Activated CD4-positive, alpha-beta T cell treated with anti-CD3 and anti-CD28 coated beads, Interleukin-2, amount 50 U/mL, for 16 hours (primary cell): Measurements from ENCODE around the gene PPFIA4.
A peak's percentile ranks its signal among the peaks of the same experiment; 100 is the strongest.

Experiments
- DNase-seq: peaks from one replicate; pipeline ENCODE4 v3.0.0-alpha.2; 2020

PPFIA4 gene

DNA sequence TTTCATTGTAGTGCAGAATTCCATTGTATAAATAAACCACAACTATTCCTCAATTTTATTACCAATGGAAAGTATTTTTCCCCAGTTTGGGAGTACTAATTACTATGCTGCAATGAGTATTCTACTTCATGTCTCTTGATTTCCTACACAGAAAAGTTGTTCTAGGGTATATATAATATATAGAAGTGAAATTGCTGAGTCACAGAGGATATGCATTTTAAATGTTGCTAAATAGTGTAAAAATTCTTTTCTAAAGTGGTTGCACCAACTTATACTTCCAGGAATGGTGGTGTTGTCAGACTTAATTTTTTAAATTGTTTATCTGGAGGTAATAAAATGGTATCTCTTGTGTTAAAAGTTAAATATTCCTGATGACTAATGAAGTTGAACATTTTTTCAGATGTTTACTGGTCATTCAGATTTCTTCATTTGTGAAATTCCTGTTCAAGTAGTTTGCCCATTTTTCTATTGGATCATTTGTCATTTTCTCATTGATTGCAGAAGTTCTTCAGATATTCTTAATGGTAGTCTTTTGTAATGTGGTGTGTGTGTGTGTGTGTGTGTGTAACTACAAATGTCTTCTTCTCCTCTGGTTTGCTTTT lies 78.6 kb downstream of the PPFIA4 start:
- no peak for DNase-seq

DNA sequence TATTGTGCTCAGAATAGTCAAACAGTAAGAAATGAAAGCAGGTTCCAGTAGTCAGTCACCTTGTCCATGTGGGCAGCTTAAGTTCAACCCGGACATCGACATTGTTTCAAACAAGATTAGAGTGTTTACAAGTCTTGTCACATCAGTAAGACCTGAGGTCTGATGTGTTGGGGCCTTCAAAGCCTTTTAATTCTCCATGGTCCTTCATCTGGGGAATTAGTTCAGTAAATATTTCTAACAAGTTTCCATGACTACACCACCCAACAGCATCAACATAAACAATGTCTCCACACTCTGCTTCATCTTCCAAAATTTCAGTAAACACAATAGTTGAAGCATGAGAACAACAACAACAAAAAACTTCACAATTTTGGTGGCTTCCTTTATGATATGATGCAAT lies 86.2 kb downstream of the PPFIA4 start:
- no peak for DNase-seq

DNA sequence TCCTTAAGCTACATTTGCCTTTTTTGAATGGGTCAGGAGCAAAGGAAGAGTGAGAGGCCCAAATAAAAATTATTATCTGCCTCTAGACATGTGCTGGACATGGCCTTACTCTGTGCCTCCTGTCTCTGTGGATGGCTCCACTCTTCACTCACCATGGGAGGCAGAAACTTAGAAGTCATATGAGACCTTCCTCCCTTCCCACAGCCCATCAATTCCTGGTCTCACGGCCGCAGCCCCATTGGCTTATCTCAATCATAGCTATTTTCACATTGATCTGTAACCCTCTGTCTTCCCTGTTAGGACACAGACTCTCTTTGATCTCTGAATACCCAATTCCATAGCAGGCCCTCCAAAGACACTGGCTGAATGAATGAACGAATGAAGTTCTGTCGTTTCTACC lies 87.0 kb downstream of the PPFIA4 start:
- DNase-seq, result no peak

DNA sequence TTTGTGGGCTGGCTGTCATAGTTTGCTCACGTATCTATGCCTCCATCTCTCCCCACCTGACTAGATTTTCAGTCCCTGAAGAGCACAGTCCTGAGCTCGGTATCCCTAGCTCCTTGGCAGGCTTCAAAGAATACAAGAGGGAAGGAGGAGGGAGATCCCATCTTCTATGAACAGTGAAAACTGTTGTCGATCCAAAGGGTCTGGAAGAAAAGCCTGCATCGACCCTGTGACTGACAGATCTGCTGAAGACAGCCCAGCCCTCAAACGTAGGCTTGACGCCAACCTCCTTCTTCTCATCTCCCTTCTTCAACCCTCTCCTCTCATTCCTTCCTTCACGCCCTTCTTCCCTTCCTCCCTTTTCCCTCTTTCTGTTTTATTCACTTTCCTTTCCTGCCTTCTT lies 87.9 kb downstream of the PPFIA4 start:
- no peak for DNase-seq

DNA sequence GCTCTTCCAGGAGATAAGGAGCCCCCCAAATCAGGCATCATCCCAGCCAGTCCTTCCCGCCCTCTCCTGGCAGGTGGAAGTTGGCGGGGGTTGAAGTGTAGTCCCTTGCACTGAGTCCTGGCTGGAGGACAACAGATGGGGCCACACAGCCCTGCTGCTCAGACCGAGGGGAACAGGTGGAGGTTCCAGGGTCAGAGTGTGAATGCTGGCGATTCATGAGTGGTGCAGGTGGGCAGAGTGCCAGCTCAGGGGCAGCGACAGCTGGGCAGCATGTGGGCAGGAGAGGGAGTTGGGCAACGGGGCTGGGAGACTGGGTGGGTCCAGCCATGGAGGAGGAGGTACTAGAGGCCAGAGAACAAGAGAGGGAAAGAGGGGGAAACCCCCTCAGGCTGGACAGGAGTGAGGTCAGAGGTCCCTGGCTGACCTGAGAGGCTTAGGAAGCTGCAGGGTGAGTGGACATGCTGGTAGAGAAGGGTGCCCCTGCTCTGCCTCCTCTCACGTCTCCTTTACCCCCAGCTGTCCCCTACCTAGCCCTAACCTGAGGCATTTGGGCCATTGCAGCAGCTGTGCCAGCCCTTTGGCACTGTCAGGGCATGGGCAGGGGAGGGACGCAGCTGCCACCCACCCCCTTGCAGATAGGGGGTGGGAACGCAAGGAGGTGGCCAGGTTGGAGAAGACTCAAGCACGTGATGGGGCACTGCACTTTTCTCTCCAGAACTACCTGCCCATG lies 90.0 kb downstream of the PPFIA4 start:
- DNase-seq, result no peak

DNA sequence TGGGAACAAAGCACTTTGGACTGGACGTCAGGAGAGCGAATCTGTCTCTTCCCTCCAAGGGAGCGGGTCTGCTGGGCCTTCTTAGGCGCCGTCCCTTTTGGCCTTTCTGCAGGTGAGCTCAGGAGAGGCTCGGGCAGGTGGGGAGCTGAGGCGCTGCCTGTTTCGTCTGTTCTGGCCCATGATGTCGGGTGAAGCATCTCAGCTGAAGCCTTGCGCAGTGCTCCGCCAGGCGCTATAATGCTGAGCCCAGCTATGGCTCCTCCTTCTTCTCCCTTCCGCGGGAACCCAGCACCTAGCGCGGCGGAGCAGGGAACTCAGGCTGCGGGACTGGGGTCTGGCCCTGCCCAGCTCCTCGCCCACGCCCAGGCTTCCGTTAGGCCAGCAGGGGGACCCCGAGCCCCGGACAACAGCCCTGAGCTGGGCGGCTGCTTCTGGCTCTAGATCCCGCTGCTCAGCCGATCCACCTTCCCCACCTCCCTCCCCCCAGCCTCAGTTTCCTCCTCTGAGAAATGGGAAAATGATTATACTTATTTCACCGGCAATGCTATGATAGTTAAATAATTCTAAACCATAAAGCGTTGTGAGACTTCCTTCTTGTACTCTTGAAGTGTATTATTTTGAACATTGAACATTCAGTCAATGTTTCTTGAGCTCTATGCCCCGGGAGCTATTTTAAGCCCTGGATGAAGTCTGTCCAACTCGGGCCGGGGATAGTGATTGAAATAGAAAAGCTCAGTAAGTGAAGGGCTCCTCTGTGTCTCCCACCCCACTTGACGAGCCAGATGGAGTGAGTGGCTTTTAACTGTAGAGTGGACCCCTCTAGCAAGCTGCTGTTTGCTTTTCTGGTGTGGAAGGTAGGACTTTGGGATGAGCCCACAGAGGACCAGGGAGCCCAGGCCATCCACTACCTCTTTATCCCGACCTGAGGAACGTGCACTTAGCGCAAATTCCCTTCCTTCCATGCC lies 91.6 kb downstream of the PPFIA4 start:
- peak; percentile 25 for DNase-seq

DNA sequence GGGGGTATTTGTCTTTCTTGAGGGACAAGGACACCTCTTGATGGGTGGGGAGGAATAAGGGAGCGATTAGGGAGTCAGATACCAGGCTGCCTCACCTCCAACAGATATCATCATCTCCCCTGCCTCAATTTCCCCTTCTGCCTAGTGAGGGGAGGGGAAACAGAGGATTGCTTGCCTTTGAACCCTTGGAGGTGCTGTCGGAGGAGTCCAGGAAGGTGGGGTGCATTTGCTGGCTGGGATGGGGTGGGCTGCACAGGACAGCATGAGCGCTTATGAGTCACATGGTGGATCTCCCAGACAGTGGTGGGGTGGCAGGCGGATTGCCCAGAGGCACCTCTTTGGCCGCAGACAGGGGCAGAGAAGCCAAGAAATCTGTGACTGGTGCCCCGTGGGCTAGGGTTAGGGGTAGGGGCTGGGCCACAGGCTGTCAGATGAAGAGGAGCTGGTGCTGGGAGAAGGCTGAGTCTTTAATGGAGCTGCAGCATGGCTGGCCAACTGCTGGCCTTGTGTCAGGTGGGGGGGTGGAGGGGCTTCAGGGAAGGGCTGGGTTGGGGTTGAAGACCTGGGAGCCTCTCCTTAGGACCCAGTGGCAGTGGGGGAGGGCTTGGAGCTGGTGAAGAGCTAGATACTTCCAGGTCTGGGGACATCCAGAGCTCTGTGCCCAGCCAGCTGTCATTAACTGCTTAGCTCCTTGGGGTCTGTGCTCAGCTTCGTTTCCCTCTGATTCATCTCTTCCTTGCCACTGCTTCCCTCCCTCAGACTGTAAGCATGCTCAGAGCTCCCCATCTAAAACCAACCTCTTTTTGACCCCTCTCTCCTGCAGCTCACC lies 94.2 kb downstream of the PPFIA4 start:
- no peak for DNase-seq

DNA sequence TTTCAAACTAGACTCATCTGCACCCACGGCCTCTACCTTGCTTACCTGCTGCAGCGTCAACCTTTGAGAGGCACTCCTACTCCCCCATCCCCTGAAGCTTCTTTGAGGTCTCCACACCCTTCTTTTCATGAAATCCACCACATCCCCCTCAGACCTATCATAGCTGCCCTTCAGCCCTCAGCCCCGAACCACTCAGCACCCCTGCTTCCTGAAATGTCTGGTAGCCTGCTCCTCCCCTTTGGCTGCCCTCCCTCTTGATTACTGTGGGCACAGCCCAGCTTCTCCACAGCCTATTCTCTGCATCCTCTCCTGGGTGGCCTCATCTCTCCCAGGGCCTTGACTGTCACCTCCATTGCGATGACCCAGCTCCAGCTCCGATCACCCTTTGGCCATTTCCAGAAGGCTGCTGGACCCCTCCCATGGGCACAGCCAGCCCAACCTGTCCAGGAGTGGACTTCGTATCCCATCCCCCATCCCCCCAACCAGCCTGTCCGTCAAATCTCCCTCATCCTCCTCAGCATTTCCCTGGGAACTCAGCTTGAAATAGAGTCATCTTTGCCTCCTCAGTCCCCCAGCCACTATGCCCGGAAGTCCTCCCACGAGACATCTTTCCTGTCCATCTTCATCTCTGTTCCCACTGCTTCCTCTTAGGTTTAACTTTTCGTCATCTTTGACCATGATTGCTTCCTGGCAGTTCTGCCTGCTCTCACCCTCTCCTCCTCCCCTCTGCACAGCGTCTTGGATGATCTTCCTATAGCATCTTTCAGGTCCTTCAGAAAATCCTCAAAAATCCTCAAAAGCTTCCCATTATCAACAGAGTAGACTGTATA lies 95.1 kb downstream of the PPFIA4 start:
- no peak for DNase-seq

DNA sequence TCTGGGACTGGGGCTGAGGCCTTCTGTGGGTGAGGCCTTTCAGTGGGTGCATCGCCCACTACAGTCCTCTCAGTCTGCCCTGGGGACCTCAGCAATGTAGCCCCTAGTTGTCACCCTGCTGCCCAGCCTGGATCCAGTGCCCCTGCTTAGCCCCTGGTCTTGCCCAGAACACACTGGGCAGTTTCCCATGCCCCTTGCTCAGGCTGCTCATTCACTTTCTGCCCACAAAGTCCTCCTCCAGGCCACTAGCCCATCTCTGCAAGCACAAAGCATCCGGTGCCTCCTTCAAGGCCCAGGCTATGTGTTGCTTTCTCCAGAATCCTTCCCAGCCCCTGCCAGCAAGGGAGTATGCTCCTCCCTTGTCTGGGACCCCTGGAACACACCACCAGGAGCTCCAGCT lies 95.9 kb downstream of the PPFIA4 start:
- no peak for DNase-seq

DNA sequence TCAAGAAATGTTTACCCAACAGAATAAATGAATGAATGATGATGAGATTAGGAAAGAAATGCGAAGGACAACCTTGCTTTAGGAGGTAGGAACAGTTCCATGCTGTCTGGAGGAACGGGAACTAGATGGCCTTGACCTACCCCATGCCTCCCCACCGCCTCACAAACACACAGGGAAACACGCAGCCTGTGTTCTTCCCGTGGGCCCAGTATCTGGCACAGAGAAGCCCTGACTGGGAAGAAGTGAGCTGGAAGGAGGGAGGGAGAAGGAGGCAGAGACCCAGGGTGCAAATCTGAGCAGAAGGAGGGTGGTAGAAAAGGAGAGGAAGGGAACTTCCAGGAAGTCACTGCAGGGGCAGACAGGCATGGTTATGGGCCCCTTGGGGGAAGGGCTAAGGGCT lies 97.7 kb downstream of the PPFIA4 start:
- no peak for DNase-seq

DNA sequence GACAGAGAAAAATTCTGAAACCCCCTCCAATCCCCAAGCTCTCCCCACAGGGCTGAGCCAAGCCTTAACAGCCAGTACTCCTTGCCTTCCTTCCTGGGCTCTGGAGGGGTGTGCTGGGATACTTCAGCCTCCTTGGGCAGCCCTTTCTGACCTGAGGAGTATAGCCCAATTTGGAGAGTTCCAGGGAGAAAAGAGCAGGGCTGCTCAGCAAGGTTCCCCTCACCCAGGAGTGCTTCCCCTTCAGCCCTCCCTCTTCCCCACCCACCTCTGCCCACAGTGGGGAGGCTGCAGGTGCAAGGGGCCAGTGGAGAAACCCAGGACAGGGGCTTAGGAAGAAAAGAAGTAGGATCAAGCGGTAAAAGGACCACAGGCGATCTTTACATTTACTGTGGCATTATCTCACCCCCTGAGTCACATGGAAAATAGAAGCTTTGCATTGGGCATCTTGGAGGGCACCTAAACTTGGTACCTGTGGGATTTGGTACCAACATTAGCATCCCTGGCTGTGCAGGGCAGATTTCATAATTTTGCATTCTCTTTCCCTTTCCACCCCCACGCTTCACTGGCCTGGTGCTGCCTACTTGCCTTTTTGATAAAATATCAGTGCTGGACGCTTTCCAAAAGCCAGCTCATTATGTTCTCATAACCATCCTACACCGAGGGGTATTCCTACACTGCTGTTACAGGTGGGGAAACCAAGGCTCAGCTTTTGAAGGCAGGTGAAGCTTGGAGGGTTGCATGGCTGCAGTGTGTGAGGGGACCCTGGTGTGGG lies 98.4 kb downstream of the PPFIA4 start:
- no peak for DNase-seq

DNA sequence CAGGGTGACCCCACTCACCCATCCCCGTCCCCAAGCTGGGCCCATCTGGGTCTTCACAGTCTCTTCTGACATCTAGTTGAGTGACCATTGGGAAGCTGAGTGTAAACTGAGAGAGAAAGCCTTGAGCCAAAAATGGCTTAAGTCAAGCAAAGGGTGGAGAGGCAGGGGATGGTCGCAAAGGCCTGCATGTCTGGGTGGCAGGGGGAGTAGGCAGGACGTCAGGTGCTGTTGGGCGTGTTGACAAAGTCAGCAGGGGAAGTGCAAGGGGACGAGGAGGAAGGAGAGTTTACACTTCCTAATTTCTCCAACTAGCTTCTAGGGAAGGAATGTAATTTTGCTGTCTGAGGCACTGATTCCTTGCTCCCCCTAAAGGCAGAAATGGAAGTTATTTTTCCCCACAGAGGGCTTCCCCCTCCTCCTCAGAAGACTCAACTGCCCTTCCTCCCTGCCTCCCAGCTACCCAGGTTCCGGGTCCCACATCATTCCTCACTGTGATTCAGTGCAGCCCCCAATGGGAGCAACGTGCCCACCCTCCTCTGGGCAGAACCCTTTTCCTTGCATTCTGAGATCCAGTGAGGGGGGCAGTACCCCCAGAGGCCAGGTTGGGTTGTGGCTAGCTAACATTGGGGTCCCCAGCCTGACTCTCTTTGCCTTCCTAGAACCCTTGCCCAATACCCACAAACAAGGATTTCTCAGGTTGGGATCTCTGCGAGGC lies 100.0 kb downstream of the PPFIA4 start:
- DNase-seq, result no peak

DNA sequence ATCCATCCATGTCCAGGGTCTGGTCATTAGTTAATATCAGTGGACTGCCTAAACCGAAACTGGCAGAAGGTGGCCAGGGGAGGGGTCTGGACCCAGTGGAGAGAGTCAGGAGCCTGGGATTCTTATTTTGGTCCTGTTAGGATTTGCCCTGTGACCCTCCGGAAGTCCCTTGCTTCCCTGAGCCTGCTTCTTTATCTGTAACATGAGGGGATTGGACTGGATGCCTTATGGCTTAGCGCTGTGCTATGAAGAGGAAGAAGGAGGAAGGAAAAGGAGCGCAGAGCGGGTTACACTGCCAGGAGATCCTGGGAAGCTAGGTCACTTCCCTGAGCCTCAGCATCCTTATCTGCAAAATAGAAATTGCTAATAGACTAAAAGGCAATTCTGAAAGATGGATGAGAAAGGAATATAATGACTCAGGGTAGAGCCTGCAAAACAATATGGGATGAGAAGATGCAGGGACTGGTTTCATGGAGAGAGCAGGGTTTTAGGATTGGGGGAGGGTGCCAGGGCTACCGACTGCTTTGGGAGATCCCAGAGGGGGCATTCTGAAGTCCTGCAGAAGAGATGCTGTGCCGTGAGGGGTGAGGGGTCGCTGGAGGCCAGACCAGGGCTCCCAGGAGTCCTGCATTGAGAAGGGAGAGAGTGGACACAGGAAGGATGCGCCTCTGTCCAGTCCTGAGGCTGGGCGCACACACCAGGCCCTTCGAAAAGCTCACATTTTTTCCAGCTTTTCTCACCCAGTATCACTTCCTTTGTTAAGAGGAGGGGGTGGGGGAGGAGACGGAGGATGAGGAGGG lies 100.8 kb downstream of the PPFIA4 start:
- DNase-seq, result no peak

DNA sequence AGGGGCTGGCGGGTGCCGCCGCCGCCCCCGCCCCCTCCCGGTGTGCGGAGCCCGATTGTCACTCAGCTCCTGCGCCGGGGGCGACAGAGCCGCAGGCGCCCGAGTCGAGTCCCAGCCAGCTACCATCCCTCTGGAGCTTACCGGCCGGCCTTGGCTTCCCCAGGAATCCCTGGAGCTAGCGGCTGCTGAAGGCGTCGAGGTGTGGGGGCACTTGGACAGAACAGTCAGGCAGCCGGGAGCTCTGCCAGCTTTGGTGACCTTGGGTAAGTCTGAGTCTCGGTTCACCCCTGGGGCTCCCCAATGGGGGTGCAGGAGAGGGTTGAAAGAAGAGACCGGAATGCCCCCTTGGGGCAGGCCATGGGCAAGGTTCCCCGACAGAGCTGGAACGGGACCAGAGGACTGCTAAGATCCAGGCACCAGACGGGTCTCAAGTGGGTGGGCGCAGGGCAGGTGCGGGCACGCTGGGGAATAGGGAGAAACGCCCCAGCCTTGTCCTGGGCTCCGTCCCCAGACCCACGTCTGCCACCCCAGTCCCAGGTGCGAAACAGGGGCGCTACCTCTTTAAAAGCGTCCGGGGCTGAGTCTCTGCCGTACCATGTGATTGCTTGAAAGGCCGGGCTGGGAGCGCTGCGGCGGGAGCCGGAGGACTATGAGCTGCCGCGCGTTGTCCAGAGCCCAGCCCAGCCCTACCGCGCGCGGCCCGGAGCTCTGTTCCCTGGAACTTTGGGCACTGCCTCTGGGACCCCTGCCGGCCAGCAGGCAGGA lies 101.6 kb downstream of the PPFIA4 start, which contains the start of gene ADORA1:
ADORA1 (plus strand) TSS at position 61 of the 765 bp plus-strand sequence. CDS start 1,116 bp downstream, outside the sequence.
- no peak for DNase-seq

DNA sequence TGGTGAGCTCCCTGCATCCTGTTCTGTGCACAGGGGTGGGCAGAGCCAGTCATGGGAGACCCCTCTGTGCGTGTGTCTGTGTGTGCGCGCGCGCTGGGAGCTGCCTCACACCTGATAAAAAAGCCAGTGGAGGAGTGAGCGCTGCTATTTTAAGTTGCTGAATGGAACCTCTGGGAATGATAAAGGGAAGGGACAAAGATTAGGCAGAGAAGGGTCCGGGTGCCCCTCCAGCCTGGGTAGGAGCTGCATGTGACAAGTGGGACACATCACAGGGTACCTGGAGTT lies 102.1 kb downstream of the PPFIA4 start:
- DNase-seq, result no peak
